Keratinocyte (primary cell): ENCODE measurements around the gene FAM180B. TPM values are rescaled to one million over a fixed set of nuclear protein-coding genes. Genes with fewer than 3 reads are reported as not detected.

ENCODE experiments used
- DNase-seq: peaks from one replicate; pipeline ENCODE4 v3.0.0-alpha.2; 2011; ENCODE audit warnings: low read depth, missing footprints, low spot score
- FAIRE-seq: peaks from 2 replicates; lab custom pipeline; 2011; peaks lifted over from hg19 to GRCh38; lab: Jason Lieb, UNC
- H2AFZ ChIP-seq: 2 replicates; pipeline ENCODE4 v1.6.0; 2012; ENCODE audit warnings: low read length, control low read depth, inconsistent platforms; ENCODE audit not compliant: control insufficient read depth
- H3K27ac ChIP-seq: 2 replicates; pipeline ENCODE4 v1.5.1; 2011; ENCODE audit warnings: low read length; ENCODE audit not compliant: control insufficient read depth, insufficient read depth
- H3K27me3 ChIP-seq: 3 replicates; pipeline ENCODE4 v1.6.0; 2011; ENCODE audit warnings: low read length; ENCODE audit not compliant: control insufficient read depth, insufficient read depth; ENCODE audit errors: extremely low read depth
- H3K36me3 ChIP-seq, 2 experiments: 2 replicates in 1 of 2; 3 replicates in 1 of 2; pipeline ENCODE4 v1.5.1; 2011; ENCODE audit warnings: low read length in 2 of 2, mild to moderate bottlenecking in 1 of 2; ENCODE audit not compliant: control insufficient read depth in 2 of 2, insufficient read depth in 2 of 2; ENCODE audit errors: extremely low read depth in 1 of 2
- H3K4me1 ChIP-seq: 3 replicates; pipeline ENCODE4 v1.5.1; 2011; ENCODE audit warnings: low read length; ENCODE audit not compliant: control insufficient read depth, insufficient read depth; ENCODE audit errors: extremely low read depth
- H3K4me2 ChIP-seq: 3 replicates; pipeline ENCODE4 v1.6.0; 2011; ENCODE audit warnings: low read depth, low read length; ENCODE audit not compliant: control insufficient read depth, insufficient read depth; ENCODE audit errors: extremely low read depth
- H3K4me3 ChIP-seq, 3 experiments: fragments of 200-600 bp in 1 of 3; sonication (generic) in 1 of 3; 2 replicates in 2 of 3; 3 replicates in 1 of 3; pipeline ENCODE4 v1.5.1; 2011 to 2016; ENCODE audit warnings: low read length in 3 of 3, mild to moderate bottlenecking in 3 of 3, control low read depth in 2 of 3, inconsistent platforms in 1 of 3, low read depth in 1 of 3, mixed read lengths in 1 of 3, mixed run types in 1 of 3, moderate library complexity in 1 of 3; ENCODE audit not compliant: control insufficient read depth in 2 of 3, insufficient read depth in 2 of 3; ENCODE audit errors: extremely low read depth in 1 of 3
- H3K79me2 ChIP-seq: 2 replicates; pipeline ENCODE4 v1.6.0; 2012; ENCODE audit warnings: low read length; ENCODE audit not compliant: control insufficient read depth, insufficient read depth
- H3K9ac ChIP-seq: 3 replicates; pipeline ENCODE4 v1.6.0; 2011; ENCODE audit warnings: low read length; ENCODE audit not compliant: control insufficient read depth, insufficient read depth; ENCODE audit errors: extremely low read depth
- H3K9me1 ChIP-seq: 3 replicates; pipeline ENCODE4 v1.6.0; 2011; ENCODE audit warnings: low read length; ENCODE audit not compliant: control insufficient read depth, insufficient read depth; ENCODE audit errors: extremely low read depth
- H3K9me3 ChIP-seq: 2 replicates; pipeline ENCODE4 v1.5.1; 2012; ENCODE audit warnings: low read depth, low read length; ENCODE audit not compliant: control insufficient read depth
- H4K20me1 ChIP-seq: 3 replicates; pipeline ENCODE4 v1.6.0; 2011; ENCODE audit warnings: low read length; ENCODE audit not compliant: control insufficient read depth, insufficient read depth; ENCODE audit errors: extremely low read depth
- CTCF ChIP-seq, 3 experiments: IDR thresholded peaks in 1 of 3; conservative IDR thresholded peaks in 1 of 3; optimal IDR thresholded peaks in 1 of 3; 2 replicates in 2 of 3; 3 replicates in 1 of 3; pipeline versions ENCODE3 to v1.5.1; 2011; ENCODE audit warnings: low read length in 3 of 3, mild to moderate bottlenecking in 3 of 3, moderate library complexity in 2 of 3, control low read depth in 1 of 3, inconsistent platforms in 1 of 3; ENCODE audit not compliant: insufficient read depth in 2 of 3; ENCODE audit errors: extremely low read depth in 1 of 3
- EZH2 ChIP-seq: IDR thresholded peaks from one replicate; pipeline ENCODE4 v1.6.1; 2012; ENCODE audit warnings: inconsistent platforms, mild to moderate bottlenecking, low read length, moderate library complexity
- dilution Hi-C: fragments of 300-500 bp; cut with MboI; formaldehyde crosslinking; loops from one replicate; pipeline ENCODE4 v1.7.0; 2020; ENCODE audit warnings: low sequenced_read_pairs; ENCODE audit not compliant: extremely low pct_ligation_motif_present
- polyA plus RNA-seq, 5 experiments: library from polyadenylated mRNA; depleted of rRNA in 3 of 5; stranded (reverse) in 3 of 5; stranded (forward) in 1 of 5; unstranded in 1 of 5; fragments of >200 nt; gene quantifications; 1 replicate in 1 of 5; 2 replicates in 3 of 5; 3 replicates in 1 of 5; pipeline versions ENCODE4 v1.2.1 to v1.2.3, GENCODE V29; 2011 to 2012; ENCODE audit warnings: missing spikeins in 2 of 5, low read depth in 1 of 5, low replicate concordance in 1 of 5

The FAM180B gene
- polyA plus RNA-seq, 1 donor (not counting 4 experiments of a cell fraction or from before 2014, with no cell fraction given) = not detected

GRCh38 chr11:47550288-47551047 is 36.0 kb upstream of the FAM180B start:
- H4K20me1 ChIP-seq = peaks cover 5% of the 10 kb centered on the region
- no peaks in the 10 kb centered on the region for H3K27me3 ChIP-seq
- no peak overlapping the region for H3K9ac ChIP-seq
- TF ChIP-seq EZH2 (no peak), CTCF (optimal IDR thresholded peaks at IDR 0.05 in 1 of 3, IDR thresholded peaks at IDR 0.05 in 1 of 3, conservative IDR thresholded peaks at IDR 0.05 in 1 of 3; ENCODE audit: extremely low read depth in 1 of 3, insufficient read depth in 2 of 3, low read length in 3 of 3) (no peak)
- no peaks in the 10 kb centered on the region for H3K36me3 ChIP-seq
- no peaks in the 10 kb centered on the region for H3K9me3 ChIP-seq
- dilution Hi-C loops = no loop called here
- peaks cover 21% of the 10 kb centered on the region for H3K4me1 ChIP-seq
- H3K4me2 ChIP-seq = peak overlapping the region; percentile 81
- H2AFZ ChIP-seq = no peak overlapping the region
- H3K27ac ChIP-seq = peak overlapping the region; percentile 96
- FAIRE-seq (no peak), DNase-seq (no peak)
- peaks cover 73% of the 10 kb centered on the region for H3K79me2 ChIP-seq
- peak overlapping the region in 1 of 3 experiments; percentile 97 for H3K4me3 ChIP-seq
- H3K9me1 ChIP-seq = no peaks in the 10 kb centered on the region

GRCh38 chr11:47551086-47551485 is 35.4 kb upstream of the FAM180B start:
- Histone ChIP-seq H3K9me3 (no peaks in the 10 kb centered on the region), H3K27ac (peak overlapping the region; percentile 96), H3K4me1 (peaks cover 21% of the 10 kb centered on the region), H3K4me2 (peak overlapping the region; percentile 81), H3K9me1 (no peaks in the 10 kb centered on the region), H3K27me3 (no peaks in the 10 kb centered on the region), H3K79me2 (peaks cover 67% of the 10 kb centered on the region), H4K20me1 (peaks cover 5% of the 10 kb centered on the region), H2AFZ (no peak overlapping the region), H3K9ac (peak overlapping the region; percentile 99), H3K36me3 (no peaks in the 10 kb centered on the region), H3K4me3 (peak overlapping the region; percentile 89 to 97 (median 92))
- TF ChIP-seq EZH2 (no peak), CTCF (optimal IDR thresholded peaks at IDR 0.05 in 1 of 3, IDR thresholded peaks at IDR 0.05 in 1 of 3, conservative IDR thresholded peaks at IDR 0.05 in 1 of 3; ENCODE audit: extremely low read depth in 1 of 3, insufficient read depth in 2 of 3, low read length in 3 of 3) (peak; percentile 24 to 49 (median 48))
- no peak for DNase-seq
- dilution Hi-C loops = no loop called here
- no peak for FAIRE-seq
